AG09319 (cell line): Measurements from ENCODE around the gene SLC5A9.

Experiments used
- DNase-seq: peaks from one replicate; pipeline ENCODE4 v3.0.0-alpha.2; 2010; ENCODE audit warnings: low read depth; ENCODE audit errors: extremely low read depth
- TF ChIP-seq, protein P1 (sequence below): IDR thresholded peaks from 2 replicates; pipeline ENCODE4 v1.5.1; 2011; ENCODE audit warnings: low read depth, mild to moderate bottlenecking, inconsistent platforms, low read length, moderate library complexity

SLC5A9 gene

DNA sequence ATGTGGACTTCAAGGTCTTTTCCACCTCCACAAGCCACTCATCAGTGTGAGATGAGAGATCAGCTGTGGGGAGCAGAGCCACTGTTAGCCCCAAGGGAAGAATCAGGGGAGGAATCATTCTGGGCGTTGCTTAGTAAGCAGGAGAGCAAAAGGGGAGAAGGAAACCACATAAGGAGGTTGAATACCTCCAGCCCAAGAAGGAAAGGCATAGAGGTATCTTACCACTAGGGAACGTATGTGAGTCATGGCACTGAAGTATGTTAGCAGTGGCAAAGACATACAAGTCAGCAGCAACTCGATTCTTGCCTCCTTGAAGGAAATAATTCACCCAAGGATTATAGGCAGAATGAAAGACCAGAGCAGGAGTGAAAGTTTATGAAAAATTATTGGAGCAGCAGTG, 31.6 kb upstream of the SLC5A9 start:
- TF ChIP-seq, protein P1, sequence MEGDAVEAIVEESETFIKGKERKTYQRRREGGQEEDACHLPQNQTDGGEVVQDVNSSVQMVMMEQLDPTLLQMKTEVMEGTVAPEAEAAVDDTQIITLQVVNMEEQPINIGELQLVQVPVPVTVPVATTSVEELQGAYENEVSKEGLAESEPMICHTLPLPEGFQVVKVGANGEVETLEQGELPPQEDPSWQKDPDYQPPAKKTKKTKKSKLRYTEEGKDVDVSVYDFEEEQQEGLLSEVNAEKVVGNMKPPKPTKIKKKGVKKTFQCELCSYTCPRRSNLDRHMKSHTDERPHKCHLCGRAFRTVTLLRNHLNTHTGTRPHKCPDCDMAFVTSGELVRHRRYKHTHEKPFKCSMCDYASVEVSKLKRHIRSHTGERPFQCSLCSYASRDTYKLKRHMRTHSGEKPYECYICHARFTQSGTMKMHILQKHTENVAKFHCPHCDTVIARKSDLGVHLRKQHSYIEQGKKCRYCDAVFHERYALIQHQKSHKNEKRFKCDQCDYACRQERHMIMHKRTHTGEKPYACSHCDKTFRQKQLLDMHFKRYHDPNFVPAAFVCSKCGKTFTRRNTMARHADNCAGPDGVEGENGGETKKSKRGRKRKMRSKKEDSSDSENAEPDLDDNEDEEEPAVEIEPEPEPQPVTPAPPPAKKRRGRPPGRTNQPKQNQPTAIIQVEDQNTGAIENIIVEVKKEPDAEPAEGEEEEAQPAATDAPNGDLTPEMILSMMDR = no peak
- no peak for DNase-seq

DNA sequence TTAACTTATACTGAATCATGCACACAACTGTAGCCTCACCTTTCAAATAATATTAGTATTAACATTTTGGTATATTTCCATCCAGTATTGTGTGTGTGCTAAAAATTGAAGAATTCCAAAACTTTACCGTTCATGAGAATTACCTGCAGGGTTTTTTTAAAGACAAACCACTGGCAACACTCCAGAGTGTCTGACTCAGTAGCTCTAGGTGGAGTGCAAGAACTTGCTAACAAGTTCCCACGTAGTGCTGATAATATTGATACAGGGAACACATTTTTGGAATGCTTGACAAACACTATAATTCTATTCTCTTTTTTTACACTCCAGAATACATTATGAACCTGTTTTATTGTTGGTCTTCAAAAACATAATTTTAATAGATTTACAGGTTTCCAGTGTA, 27.7 kb upstream of the SLC5A9 start:
- no peak for DNase-seq
- TF ChIP-seq, protein P1 = no peak

DNA sequence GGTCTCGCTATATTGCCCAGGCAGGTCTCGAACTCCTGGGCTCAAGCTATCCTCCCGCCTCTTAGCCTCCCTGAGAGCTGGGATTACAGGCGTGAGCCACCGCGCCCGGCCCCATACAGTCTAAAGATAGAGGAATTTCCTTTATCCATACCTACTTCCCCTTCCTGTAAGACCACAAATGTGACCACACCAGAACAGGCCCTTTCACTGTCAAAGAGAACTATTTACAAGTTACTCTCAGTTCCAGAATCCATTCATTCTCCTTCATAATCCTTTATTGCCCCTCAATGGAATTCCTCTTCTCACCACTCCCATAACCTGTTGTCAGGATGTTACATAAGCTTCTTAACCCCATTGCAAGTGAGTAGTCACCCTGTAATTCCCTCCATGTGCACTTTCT, 26.3 kb upstream of the SLC5A9 start:
- no peak for DNase-seq
- TF ChIP-seq, protein P1 = no peak

DNA sequence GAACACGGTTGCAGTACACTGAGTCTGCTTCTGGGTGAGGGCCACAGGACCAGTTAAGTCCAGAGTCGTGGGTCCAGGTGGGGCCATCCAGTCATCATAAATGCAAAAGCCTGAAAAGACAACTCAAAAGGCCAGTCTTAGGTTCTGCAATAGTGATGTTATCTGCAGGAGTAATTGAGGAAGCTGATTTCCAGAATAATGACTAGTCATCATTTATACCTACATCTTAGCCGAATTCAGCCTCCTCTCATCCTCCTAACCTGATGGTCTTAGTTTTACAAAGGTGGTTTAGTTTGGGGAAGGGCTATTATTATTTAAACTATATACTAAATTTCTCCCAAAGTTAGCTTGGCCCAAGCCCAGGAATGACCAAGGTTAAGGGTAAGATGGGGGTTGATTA, 23.5 kb upstream of the SLC5A9 start:
- DNase-seq = no peak
- TF ChIP-seq, protein P1 = no peak

DNA sequence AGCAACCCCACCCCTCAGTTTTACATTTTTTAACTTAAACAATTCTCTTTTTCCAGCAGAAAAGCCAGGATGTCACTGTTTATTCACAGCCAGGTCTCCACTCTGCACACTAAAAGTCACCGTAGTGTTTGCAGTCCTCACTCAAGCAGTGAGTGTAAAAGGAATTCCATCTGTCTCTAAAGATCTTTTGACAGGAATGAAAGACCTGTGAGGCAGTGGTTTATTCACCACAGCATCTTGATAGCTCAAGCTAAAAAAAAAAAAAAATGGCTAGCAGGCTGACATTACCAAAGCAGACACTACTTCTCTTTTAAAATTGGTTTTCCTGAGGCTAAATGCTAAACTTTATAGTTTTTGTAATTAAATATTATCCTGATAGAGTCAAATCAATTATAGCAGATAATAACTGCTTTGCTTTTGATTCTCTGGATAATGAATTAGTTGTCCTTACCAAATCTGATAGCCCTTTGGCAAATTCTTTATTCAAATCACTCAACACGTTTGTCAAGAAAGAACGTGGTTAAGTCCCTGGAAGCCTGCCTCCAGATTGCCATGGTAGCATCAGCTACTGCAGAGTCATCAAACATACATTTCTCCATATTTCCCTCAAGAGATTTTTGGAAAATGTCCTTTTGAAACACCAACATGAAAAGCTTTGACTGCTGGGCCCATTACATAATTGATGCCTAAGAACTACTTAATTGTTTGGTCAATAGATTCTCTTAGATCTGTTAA, 22.2 kb upstream of the SLC5A9 start:
- no peak for DNase-seq
- TF ChIP-seq, protein P1 = no peak

DNA sequence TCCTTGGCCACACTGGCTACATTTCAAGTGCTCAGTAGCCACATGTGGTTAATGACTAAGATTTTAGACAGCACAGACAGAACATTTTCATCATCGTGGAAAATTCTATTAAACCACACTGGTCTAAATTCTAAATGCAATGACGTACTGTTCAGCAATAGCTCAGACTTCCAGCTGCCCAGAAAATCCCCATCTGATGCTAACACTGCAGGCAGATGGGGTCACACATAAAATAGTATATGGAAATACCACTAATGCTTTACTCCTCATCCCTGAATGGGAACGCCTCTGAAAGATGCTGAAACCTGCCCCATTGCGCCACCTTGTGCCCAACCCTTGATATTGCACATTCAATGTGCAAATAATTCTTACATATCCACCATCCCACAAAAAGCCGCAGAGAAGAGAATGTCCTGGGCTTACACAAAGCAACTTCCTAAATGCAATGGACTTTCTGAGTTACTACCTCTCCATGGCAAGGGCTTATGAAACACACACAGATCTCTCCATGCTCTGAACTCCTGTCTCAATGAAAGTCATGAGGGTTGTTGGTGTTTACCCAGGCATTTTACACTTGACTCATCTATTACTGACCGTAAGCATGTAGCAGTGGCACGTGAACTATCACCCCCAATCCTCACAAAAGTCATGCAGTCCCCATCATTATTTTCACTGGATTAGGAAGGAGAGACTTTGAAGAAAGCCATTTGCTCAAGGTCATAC, 20.3 kb upstream of the SLC5A9 start:
- peak; percentile 20 for DNase-seq
- TF ChIP-seq, protein P1 = peak; percentile 86

DNA sequence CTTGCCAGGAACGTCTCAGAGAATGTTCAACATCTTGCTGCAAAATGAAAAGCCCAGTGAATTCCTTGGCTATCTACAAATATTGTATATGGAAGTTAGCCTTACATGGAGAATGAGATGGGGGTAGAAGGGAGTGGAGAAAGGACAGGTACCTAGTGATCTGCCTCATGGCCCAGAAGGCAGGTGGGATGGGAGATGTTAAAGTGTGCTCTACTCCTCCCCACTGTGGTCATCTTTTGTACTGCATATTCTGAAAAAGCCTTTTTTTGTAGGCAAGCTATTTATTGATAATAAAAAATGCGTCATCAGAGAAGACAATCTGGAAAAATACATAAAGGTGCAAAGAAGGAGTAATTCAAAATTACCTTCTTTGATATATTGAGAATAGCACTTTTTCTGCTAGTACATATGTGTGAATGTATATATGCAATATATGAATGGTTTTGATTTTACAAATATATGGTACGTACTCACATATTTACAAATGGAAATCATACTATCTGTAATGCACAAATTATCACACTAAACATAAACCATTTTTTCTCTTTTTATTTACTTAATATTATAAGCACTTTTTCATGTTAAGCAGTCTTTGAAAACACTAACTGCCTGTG, 19.1 kb upstream of the SLC5A9 start:
- TF ChIP-seq, protein P1 = peak; percentile 51

More for the DNA sequence above, 19.1 kb upstream of the SLC5A9 start:
- no peak for DNase-seq
